SU-DHL-6 (cell line): Measurements from ENCODE around the gene SLC9A7.

Experiments used
- H2AFZ ChIP-seq: fragments of 200-600 bp; sonication (generic); 2 replicates; pipeline ENCODE4 v1.6.1; 2014; ENCODE audit warnings: low read depth, mild to moderate bottlenecking, moderate library complexity, mixed read lengths, antibody characterized with exemption, low read length; ENCODE audit not compliant: severe bottlenecking
- H3F3A ChIP-seq: fragments of 200-600 bp; shearing (Covaris generic); 2 replicates; pipeline ENCODE4 v1.6.0; 2016; ENCODE audit warnings: antibody characterized with exemption, mild to moderate bottlenecking; ENCODE audit not compliant: insufficient read depth
- H3K27ac ChIP-seq: fragments of 200-600 bp; sonication (generic); 2 replicates; pipeline ENCODE4 v1.5.1; 2016; ENCODE audit warnings: low read depth, mild to moderate bottlenecking, low read length, moderate library complexity, mixed read lengths
- H3K27me3 ChIP-seq: fragments of 200-600 bp; sonication (generic), shearing (Covaris generic); 2 replicates; pipeline ENCODE4 v1.6.0; 2014; ENCODE audit warnings: mild to moderate bottlenecking, low read length
- H3K36me3 ChIP-seq: fragments of 200-600 bp; sonication (generic); 2 replicates; pipeline ENCODE4 v1.6.1; 2014; ENCODE audit warnings: mild to moderate bottlenecking, low read length, mixed read lengths
- H3K4me2 ChIP-seq: fragments of 300-600, 200-600 bp; shearing (Covaris generic), sonication (generic); 2 replicates; pipeline ENCODE4 v1.6.0; 2014; ENCODE audit warnings: low read length, low read depth, mild to moderate bottlenecking; ENCODE audit not compliant: poor library complexity, severe bottlenecking
- H3K4me3 ChIP-seq: fragments of 200-600 bp; sonication (generic); 2 replicates; pipeline ENCODE4 v1.5.1; 2014; ENCODE audit warnings: antibody characterized with exemption, low read length, mild to moderate bottlenecking, mixed read lengths; ENCODE audit not compliant: insufficient read depth, poor library complexity, severe bottlenecking
- H3K79me2 ChIP-seq: fragments of 200-600 bp; sonication (generic); 2 replicates; pipeline ENCODE4 v1.6.1; 2014; ENCODE audit warnings: mild to moderate bottlenecking, low read length, moderate library complexity; ENCODE audit not compliant: insufficient read depth
- H3K9ac ChIP-seq: fragments of 200-600 bp; sonication (generic); 2 replicates; pipeline ENCODE4 v1.7.0; 2014; ENCODE audit warnings: mild to moderate bottlenecking, low read length
- H3K9me2 ChIP-seq: fragments of 200-600 bp; sonication (generic); replicated peaks from 2 replicates; pipeline ENCODE4 v1.6.1; 2014; ENCODE audit warnings: low read length; ENCODE audit not compliant: insufficient read depth
- H3K9me3 ChIP-seq: fragments of 200-600 bp; sonication (generic); 2 replicates; pipeline ENCODE4 v1.6.1; 2014; ENCODE audit warnings: low read length, mixed read lengths; ENCODE audit not compliant: insufficient read depth
- H4K20me1 ChIP-seq: fragments of 200-600 bp; sonication (generic); 2 replicates; pipeline ENCODE4 v1.6.1; 2014; ENCODE audit warnings: low read depth, mild to moderate bottlenecking, antibody characterized with exemption, low read length, moderate library complexity, mixed read lengths
- CTCF ChIP-seq: fragments of 200-600 bp; sonication (generic); IDR thresholded peaks from one replicate; pipeline ENCODE4 v1.5.1; 2017; ENCODE audit warnings: antibody characterized with exemption, mild to moderate bottlenecking, low read length, moderate library complexity; ENCODE audit not compliant: insufficient read depth, poor library complexity, severe bottlenecking
- EZH2phosphoT487 ChIP-seq: fragments of 200-600 bp; sonication (generic), shearing (Covaris generic); conservative IDR thresholded peaks from 2 replicates; pipeline ENCODE4 v1.6.1; 2018; ENCODE audit warnings: mild to moderate bottlenecking, antibody characterized with exemption, low read length, moderate library complexity, mixed read lengths

SLC9A7 gene

GRCh38 chrX:46561824-46562657 is 196.9 kb downstream of the SLC9A7 start:
- no peak overlapping the region for H3K27ac ChIP-seq
- no peak overlapping the region for H3K4me3 ChIP-seq
- H3K36me3 ChIP-seq = no peaks in the 10 kb centered on the region
- no peak overlapping the region for H3K9ac ChIP-seq
- H3K4me2 ChIP-seq = no peak overlapping the region
- H3K27me3 ChIP-seq = no peaks in the 10 kb centered on the region
- H3K9me2 ChIP-seq = no peaks in the 10 kb centered on the region
- H3K79me2 ChIP-seq = no peaks in the 10 kb centered on the region
- H3F3A ChIP-seq = no peaks in the 10 kb centered on the region
- no peaks in the 10 kb centered on the region for H3K9me3 ChIP-seq
- TF ChIP-seq EZH2phosphoT487 (no peak), CTCF (no peak)
- no peak overlapping the region for H2AFZ ChIP-seq
- H4K20me1 ChIP-seq = no peaks in the 10 kb centered on the region

GRCh38 chrX:46559062-46559461 is 199.9 kb downstream of the SLC9A7 start:
- TF ChIP-seq CTCF = no peak
- no peak for TF ChIP-seq EZH2phosphoT487
- Histone ChIP-seq H3K4me3 (no peak overlapping the region), H3F3A (no peaks in the 10 kb centered on the region), H3K27ac (no peak overlapping the region), H3K9me2 (no peaks in the 10 kb centered on the region), H3K27me3 (no peaks in the 10 kb centered on the region), H4K20me1 (no peaks in the 10 kb centered on the region), H3K4me2 (no peak overlapping the region), H3K9ac (no peak overlapping the region), H3K36me3 (no peaks in the 10 kb centered on the region), H3K79me2 (no peaks in the 10 kb centered on the region), H2AFZ (no peak overlapping the region), H3K9me3 (no peaks in the 10 kb centered on the region)

- no peaks in the 10 kb centered on the region for H3K79me2 ChIP-seq
- H3K4me2 ChIP-seq = no peak overlapping the region
- H3K9me3 ChIP-seq = no peaks in the 10 kb centered on the region
- no peaks in the 10 kb centered on the region for H3K27me3 ChIP-seq
- H3K9ac ChIP-seq = no peak overlapping the region
- H3K9me2 ChIP-seq = no peaks in the 10 kb centered on the region
- H3K27ac ChIP-seq = no peak overlapping the region
- H3K36me3 ChIP-seq = no peaks in the 10 kb centered on the region
- no peak overlapping the region for H2AFZ ChIP-seq
- TF ChIP-seq EZH2phosphoT487 = no peak
- no peaks in the 10 kb centered on the region for H4K20me1 ChIP-seq
- no peak overlapping the region for H3K4me3 ChIP-seq
- H3F3A ChIP-seq = no peaks in the 10 kb centered on the region
These were observed 204.0 kb downstream of the SLC9A7 start for GRCh38 chrX:46554942-46555341.

- Histone ChIP-seq H4K20me1 (no peaks in the 10 kb centered on the region), H3K4me3 (no peak overlapping the region), H3K27me3 (no peaks in the 10 kb centered on the region), H3K79me2 (no peaks in the 10 kb centered on the region), H3K4me2 (no peak overlapping the region), H3K27ac (no peak overlapping the region), H3K9ac (no peak overlapping the region), H3K9me2 (no peaks in the 10 kb centered on the region), H3K36me3 (no peaks in the 10 kb centered on the region), H2AFZ (no peak overlapping the region), H3F3A (no peaks in the 10 kb centered on the region), H3K9me3 (no peaks in the 10 kb centered on the region)
- TF ChIP-seq CTCF = no peak
- no peak for TF ChIP-seq EZH2phosphoT487
These were observed 205.0 kb downstream of the SLC9A7 start for GRCh38 chrX:46553935-46554334.
